Stimulated activated CD4-positive, alpha-beta T cell treated with anti-CD3 and anti-CD28 coated beads, Interleukin-12 subunit alpha, Interleukin-12 subunit beta, amount 100 ng/mL, for 48 hours (primary cell): ENCODE data around the gene ATRN.
"Not testable (repeated sequence)": the region's sequence is repeated elsewhere in the genome, so short reads cannot be mapped to it uniquely, and the experiment has no call there.

Experiments used
- DNase-seq, 3 donors: peaks; one replicate each; pipeline ENCODE4 v3.0.0-alpha.2; 2020; ENCODE audit warnings: low read depth in 2 of 3, low spot score in 1 of 3

Gene ATRN

GRCh38 chr20:3465301-3465700 lies 5.5 kb upstream of the ATRN start:
- DNase-seq, result no peak

GRCh38 chr20:3470208-3470626 lies 601 bp upstream of the ATRN start:
- DNase-seq, result no peak

DNA sequence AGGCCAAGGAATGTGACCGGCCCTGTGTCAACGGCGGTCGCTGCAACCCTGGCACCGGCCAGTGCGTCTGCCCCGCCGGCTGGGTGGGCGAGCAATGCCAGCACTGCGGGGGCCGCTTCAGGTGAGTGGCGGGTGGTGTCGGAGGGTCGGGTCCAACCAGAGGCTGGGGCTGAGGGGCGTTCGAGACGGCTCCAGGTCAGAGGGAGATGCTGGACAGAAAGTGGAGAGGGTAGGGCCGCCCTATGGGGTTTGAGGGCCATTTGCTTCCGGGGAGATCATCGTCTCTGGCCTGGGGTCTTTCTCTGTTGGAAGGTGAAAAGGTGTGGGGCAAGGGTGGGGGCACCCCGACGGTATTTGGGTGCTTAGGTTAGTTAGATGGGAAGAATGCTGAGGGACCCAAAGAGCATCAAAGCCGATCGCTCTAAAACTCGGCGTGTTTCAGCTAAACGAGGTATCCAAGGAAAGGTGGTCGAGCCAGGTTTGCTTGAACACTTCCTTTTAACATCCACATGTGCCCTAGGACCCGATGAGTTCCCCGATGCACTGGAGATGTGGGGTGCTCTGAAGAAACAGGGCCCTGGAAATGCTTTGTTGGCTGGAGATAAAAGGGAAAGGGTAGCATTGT lies 691 bp downstream of the ATRN start:
- DNase-seq, result peak in 1 of 3 donors; percentile 1

GRCh38 chr20:3472105-3472504 lies 1.3 kb downstream of the ATRN start:
- no peak for DNase-seq

DNA sequence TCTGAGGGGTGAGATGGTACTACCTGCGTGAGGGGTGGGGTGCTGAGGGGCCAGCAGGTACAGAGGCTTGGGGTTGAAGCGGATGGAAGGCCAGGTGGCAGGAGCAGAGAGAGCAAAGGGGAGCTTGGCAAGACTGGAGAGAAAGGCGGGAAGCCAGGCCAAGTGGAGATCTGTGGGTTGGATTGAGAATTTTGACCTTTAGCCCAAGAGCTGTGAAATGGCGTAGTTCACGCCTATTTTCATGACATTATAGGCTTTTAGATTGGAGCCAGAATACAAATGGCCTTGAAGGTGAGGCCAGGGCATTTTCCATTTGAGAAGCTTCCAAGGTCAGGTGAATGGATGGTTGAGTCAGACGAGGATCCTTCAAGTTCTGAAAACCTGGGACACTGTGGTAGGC lies 2.5 kb downstream of the ATRN start:
- DNase-seq, result no peak

DNA sequence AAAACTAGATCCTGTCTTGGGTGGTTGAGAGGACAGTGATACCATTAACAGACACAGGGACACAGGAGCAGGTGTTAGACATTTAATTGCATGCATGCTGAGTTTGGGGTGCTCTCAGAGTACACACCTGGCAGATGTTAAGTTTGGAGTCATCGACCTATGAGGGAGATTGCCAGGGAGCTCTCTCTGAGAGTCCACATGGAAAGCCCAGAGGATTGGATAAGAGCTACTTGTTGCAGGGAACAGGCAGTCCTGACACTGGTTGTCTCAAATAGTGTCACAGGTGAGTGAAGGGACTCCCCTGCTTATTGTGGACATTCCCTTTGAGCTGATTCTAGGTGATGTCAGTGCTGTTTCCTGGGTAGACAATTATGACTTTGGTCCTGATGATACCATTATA lies 3.1 kb downstream of the ATRN start:
- DNase-seq, result no peak

GRCh38 chr20:3477003-3477860 lies 6.4 kb downstream of the ATRN start:
- not testable (repeated sequence) for DNase-seq

GRCh38 chr20:3477861-3478544 lies 7.2 kb downstream of the ATRN start:
- DNase-seq, result no peak

- DNase-seq, result no peak
These were observed 8.2 kb downstream of the ATRN start for GRCh38 chr20:3479025-3479424.

DNA sequence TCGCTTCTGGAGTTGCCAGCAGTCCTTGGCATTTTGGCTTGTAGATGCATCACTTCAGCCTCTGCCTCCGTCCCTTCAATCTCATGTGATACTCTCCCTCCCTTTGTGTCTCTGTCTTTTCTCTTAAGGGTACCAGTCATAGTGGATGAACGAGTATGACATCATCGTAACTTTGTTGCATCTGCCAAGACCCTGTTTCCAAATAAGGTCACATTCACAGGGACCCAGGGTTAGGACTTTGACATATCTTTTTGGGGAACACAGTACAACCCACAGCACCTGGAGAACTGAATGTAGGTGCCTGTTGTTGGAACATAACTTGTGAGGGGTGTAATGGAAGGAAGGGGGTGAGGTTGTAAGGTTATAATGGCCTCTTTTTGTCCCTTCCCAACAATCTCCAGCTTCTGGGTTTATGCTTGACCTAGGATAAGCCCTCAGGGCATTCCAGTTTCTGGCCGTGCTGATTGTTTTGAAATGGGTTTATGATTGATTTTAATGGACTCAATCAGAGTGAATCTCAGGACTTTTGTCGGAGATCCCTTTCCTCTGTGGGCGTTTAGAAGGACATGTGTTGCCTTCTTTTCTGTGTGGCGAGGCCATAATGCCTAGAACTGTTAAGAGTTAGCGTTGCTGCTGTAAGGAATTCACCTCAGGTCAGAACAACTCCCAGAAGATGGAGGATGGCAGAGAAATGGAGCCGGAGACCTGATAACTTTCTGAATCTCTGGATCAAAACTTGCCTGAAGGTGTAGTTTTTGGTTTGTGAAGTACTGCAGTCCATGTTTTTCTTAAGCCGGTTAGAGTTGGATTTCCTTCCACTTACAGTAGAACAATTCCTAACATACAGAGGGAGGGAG lies 9.2 kb downstream of the ATRN start:
- no peak for DNase-seq

- DNase-seq, result no peak
These were observed 12.5 kb downstream of the ATRN start for GRCh38 chr20:3483309-3483708.

GRCh38 chr20:3483784-3484183 lies 13.0 kb downstream of the ATRN start:
- DNase-seq, result no peak

GRCh38 chr20:3485913-3486312 lies 15.1 kb downstream of the ATRN start:
- DNase-seq, result no peak

GRCh38 chr20:3486850-3487249 lies 16.0 kb downstream of the ATRN start:
- DNase-seq, result no peak

GRCh38 chr20:3492669-3493068 lies 21.9 kb downstream of the ATRN start:
- DNase-seq, result no peak

- DNase-seq, result no peak
These were observed 23.4 kb downstream of the ATRN start for GRCh38 chr20:3494218-3494617.

- no peak for DNase-seq
These were observed 32.1 kb downstream of the ATRN start for GRCh38 chr20:3502878-3503277.

GRCh38 chr20:3505148-3505547 lies 34.3 kb downstream of the ATRN start:
- DNase-seq, result no peak

DNA sequence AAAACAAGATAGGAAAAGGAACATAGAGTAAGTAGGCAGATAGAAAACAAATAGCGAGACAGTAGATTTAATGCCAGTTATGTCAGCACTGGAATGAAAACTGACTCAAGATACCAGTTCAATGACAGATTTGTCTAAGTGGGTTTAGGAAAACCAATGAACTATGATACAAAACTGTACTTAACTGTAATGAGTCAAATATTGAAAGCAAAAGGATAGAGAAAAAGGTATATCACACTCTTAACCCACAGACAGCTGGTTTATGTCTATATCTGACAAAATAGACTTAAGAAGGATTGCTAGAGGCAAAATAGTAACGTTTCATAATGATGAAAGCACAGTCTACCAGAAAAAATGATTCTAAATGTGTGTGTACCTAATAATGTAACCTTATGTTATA lies 38.2 kb downstream of the ATRN start:
- no peak for DNase-seq

DNA sequence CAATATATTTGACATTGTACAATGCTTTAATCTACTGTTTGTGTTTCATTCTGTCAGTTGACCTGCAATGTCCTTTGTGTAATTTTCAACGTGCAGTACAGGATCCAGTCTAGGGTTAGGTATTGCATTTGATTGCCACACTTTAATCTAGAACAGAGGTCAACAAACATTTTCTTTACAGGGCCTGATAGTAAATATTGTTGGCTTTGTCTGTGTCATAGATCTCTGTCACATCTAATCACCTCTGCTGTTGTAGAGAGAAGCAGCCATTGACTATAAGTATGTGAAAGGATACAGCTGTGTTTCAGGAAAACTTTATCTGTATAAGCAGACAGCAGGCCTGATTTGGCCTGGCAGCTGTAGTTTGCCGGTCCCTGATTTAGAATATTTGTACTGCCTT lies 39.3 kb downstream of the ATRN start:
- DNase-seq, result no peak

DNA sequence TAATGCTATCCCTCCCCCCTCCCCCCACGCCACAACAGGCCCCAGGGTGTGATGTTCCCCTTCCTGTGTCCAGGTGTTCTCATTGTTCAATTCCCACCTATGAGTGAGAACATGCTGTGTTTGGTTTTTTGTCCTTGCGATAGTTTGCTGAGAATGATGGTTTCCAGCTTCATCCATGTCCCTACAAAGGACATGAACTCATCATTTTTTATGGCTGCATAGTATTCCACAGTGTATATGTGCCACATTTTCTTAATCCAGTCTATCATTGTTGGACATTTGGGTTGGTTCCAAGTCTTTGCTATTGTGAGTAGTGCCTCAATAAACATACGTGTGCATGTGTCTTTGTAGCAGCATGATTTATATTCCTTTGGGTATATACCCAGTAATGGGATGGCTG lies 41.4 kb downstream of the ATRN start:
- DNase-seq, result not testable (repeated sequence)
